Hepatocyte (in vitro differentiated cells): ENCODE data around the gene HNF1A.

Source experiments
- EZH2 ChIP-seq: fragments of 200-600 bp; sonication (generic); IDR thresholded peaks from 2 replicates; pipeline ENCODE4 v1.6.1; 2016; ENCODE audit warnings: antibody characterized with exemption, mild to moderate bottlenecking, borderline replicate concordance
- EZH2phosphoT487 ChIP-seq: fragments of 200-600 bp; sonication (generic); IDR thresholded peaks from one replicate; pipeline ENCODE4 v1.6.1; 2018; ENCODE audit warnings: antibody characterized with exemption, mild to moderate bottlenecking, low read depth, moderate library complexity; ENCODE audit not compliant: unreplicated experiment, severe bottlenecking
- TF ChIP-seq, protein P1 (sequence below): fragments of 200-600 bp; sonication (generic); IDR thresholded peaks from 2 replicates; pipeline ENCODE4 v1.5.1; 2016; ENCODE audit warnings: antibody characterized with exemption, mild to moderate bottlenecking; ENCODE audit not compliant: poor library complexity

DNA sequence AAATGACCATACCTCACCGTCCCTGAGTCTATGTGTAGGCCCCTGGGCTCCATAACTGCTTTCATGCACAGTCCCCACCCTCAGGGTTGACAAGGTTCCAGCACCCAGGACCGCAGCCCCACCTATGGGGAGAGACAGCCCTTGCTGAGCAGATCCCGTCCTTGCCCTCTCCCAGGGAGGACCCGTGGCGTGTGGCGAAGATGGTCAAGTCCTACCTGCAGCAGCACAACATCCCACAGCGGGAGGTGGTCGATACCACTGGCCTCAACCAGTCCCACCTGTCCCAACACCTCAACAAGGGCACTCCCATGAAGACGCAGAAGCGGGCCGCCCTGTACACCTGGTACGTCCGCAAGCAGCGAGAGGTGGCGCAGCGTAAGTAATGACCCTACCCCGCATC is 10.3 kb downstream of the HNF1A start:
- TF ChIP-seq, protein P1, sequence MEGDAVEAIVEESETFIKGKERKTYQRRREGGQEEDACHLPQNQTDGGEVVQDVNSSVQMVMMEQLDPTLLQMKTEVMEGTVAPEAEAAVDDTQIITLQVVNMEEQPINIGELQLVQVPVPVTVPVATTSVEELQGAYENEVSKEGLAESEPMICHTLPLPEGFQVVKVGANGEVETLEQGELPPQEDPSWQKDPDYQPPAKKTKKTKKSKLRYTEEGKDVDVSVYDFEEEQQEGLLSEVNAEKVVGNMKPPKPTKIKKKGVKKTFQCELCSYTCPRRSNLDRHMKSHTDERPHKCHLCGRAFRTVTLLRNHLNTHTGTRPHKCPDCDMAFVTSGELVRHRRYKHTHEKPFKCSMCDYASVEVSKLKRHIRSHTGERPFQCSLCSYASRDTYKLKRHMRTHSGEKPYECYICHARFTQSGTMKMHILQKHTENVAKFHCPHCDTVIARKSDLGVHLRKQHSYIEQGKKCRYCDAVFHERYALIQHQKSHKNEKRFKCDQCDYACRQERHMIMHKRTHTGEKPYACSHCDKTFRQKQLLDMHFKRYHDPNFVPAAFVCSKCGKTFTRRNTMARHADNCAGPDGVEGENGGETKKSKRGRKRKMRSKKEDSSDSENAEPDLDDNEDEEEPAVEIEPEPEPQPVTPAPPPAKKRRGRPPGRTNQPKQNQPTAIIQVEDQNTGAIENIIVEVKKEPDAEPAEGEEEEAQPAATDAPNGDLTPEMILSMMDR, result no peak
- TF ChIP-seq EZH2phosphoT487 (no peak), EZH2 (no peak)
